HG03095 (cell line): ENCODE data around the gene CTXN3.
"Not testable (repeated sequence)": the region's sequence is repeated elsewhere in the genome, so short reads cannot be mapped to it uniquely, and the experiment has no call there.

ENCODE experiments used
- ATAC-seq: cut with Tn5 transposase; IDR thresholded peaks from one replicate; pipeline ENCODE4 v1.9.1; 2021; ENCODE audit warnings: moderate library complexity; ENCODE audit not compliant: unreplicated experiment

The CTXN3 gene

DNA sequence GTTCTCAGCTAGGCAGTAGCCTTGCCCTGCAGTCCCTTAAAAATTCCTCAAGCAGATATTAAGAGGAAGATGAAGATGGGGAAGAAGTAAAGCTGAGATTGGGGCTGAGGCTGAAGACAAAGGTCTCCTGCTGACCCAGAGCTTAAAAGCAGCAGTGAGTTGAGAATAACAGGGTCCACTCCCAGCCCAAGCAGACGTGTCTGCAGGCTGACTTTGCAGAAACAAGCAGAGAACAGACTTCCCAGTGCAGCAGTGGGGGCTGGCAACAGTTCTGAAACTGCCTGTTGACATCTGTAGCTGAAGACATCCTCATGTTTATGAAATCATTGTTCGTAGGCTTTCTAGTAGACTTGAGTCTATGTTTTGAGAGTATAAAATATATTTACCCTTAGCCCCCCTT is 1.1 kb downstream of the CTXN3 start:
- ATAC-seq, result no peak

DNA sequence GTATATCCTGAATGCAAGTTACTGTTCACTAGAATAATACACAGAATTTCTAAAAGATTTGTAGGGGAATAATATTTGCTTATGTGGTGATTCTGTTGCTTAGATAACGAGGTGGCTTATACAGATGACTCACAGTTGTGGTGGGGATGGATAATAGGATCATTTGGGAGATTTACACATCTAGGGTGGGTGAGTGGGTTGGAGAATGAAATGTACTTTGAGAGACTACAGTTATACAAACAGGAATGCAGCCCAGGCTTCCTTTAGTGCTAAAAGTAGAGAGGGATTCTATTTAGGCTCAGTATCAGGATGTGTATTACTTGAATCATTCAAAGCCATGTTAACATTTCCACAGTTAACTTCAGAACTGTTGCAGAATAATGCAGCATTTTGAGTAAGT is 1.8 kb downstream of the CTXN3 start:
- no peak for ATAC-seq

DNA sequence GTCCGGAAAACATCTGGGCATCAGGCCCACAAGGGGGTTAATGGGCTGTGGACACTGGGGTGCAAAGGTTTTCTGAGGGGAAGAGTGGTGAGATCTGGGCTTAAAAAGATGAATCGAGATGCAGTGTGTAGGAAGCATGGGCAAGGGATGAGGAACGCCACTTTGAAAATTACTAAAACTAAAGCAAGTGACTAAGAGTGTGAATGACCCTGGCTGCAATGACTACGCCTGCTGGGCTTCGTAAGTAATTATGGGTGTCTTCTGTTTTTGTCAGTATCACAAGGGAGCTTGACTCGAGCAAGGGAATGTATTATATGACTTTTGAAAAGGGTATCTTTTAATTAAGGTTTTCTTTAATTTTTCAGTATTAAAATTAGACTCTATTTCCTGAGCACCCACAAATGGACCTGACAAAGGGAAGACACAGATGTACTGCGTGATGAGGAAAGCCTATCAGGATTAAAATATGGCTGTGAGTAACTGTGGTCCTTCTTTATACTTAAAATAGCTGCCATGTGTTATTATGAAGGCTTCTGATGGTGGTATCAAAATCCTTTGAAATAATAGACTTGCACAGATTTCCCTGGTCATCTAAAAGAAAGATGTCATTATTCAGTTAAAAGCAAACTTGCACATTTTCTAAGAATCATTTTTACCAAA is 4.2 kb downstream of the CTXN3 start:
- ATAC-seq, result no peak

DNA sequence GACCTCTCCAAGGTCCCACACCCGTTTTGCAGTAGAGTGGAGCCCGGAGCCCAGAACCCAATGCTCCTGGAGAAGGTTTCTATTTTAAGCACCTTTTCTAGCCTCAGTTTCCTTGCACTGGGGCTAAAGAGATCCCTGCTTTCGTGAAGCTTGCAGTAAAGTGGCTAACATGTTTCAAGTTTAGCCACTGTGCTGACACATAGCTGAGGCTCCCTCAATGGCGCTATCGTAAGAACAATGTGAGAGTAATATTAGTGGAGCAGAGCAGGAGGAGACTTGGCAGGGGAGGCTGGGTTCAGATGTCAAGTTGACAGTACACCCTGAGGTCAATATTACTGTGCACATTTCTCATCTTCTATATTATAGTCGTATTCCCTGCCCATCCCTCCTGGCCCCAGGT is 7.9 kb downstream of the CTXN3 start:
- ATAC-seq, result no peak

DNA sequence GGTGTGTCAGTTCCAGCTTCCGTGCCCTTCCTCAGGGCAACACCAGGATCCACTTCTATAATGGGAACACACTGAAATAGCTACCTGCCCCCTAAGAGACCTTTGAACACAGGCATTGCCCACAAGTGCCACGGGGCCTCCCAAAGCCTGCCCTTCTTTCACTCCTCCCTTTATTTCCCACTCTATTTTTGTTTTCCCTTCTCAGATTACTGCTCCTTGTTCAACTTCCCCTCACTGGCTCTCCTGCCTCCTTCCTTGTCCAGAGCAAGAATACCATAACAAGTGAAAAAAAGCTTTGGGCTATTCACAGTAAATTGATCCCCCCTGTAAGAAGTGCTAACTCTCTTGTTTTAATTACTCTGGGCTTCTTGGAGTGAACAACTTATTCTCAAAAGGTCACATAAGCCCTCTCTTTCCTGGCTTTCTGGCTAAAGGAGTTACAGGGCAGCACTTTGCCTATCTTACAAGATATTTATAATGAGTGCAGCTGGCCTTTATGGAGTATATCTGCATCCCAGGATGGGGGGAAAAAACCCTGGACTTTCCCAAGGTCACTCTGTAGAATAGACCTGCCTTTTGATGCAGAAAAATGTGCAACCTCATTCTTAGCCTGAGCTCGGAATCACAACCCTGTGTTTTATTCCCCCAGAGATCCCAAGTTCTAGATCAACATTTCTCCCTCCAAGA is 11.3 kb downstream of the CTXN3 start:
- ATAC-seq, result no peak

DNA sequence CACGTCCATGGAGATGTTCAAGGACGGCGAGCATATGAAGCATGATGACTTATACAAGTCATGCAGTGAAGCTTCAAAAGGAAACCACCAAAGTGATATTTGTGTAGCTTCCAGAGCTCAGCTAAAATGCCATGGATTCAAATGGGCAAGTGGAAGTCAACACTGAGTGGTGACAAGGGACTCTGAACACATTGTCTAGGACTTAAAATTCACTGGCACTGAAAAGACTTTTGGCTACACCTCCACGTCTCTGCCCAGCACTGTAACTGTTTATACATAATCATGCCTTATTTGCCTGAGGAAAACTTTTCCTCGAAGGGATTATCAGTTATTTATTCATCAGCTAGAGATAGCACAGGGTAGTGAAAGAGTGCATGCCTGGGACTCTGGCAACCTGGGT is 15.2 kb downstream of the CTXN3 start:
- ATAC-seq, result no peak

DNA sequence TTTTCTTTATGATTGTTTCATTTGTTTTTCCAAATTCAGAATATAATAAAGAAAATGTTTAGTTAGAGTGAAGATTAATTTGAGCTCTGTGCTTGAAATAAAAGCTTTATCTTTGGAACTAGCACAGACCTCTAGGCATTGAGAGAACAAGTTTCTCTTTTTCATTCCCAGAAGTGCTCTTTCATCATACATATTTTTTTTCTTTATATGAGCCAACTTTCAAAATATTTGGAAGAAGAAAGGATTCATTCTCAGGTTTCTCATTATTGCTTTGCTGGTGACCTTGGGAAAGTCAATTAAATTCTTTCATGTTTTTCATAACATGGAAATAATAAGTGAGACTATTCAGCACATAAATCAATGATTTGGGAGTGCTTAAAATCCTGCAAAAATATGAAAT is 16.8 kb downstream of the CTXN3 start:
- ATAC-seq, result no peak

DNA sequence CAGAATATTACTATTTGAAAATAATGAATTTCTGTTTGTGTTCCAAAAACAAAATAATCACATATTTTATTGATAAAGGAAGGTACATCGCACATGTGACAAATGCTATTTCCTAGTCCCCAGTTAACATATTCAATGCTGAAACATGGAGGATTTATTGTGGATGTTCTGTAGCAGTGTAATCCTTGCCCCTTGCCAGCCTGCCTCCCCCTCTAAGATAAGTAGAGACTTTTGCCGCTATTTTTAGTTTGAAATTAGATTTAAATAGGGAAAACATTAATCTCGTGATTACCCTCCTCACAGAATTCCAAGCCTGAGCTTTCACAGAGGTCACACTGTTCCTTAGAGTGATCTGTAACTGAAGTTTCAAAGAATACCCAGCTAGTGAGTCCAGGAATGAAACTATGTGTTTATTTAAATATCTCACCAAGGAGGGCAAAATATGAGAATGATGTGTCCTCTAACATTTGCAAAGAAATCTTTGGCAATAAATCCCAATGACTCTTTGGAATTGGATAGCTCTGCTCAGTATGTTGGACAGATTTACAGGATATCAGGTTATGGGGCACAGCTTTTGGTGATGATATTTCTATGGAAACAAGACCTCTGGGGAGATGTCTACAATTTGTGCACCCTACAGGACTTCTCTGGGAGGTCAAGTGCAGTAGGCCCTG is 17.3 kb downstream of the CTXN3 start:
- no peak for ATAC-seq

DNA sequence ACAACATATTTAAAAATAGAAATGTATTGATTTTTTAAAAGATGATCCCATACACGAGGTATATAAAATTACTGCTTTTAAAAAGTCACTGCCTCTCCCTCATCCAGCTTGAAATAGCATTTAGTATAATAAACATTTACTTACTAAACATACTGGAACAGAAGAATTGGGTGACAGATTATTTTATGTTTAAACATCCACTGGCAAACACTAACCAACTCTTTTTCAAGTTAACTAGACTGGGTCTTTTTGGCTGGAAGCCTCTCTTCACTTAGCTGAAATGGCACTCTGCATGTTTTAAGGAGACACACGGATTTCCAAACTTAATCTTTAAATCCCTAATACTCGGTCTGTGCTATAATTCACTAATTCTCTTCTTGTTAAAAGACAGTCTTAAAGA is 19.0 kb downstream of the CTXN3 start:
- ATAC-seq, result no peak

DNA sequence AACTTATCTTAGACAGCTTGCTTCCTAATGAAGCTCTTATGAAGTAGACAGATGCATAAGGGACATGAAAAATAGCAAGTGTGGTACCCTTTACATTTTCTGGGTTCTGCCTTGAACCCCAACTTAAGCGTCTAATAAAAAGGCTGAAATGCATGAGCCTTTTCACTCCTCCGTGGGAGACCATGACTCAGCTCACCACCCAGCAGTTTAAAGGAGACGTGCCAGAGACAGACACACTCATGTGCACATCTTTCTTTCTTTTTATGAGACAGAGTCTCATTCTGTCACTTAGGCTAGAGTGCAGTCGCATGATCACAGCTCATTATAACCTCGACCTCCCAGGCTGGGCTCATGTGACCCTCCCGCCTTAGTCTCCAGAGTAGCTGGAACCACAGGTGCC is 22.3 kb downstream of the CTXN3 start:
- ATAC-seq, result no peak

DNA sequence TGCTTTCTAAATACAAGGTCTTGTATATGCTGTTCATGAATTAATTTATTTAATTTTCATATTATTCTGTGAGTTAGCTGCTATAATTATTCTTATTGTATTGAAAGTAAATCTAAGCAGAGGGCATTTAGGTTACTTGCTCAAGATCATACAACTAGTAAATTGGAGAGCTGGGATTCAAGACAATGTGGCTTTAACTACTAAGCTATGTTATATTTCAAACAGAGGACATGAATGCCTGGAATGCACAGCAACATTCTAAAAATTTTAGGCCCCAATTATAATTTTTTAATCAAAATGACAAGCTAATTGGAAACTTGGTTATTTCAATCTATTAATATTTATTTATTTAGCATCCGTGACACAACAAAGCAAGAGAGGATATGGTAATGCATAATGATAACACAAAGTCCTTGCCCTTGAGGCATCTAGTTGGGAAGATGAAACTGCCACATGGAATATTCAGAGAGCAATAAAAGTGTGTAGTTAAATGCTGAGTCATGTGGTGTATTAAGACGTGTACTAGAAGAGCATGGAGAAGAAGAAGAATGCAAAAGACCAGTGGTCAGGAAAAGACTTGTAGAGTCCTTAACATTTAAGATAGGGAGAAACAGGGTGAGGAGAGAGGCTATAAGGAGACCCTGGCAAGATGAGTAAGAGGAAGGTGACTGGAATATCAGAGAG is 24.4 kb downstream of the CTXN3 start:
- no peak for ATAC-seq

DNA sequence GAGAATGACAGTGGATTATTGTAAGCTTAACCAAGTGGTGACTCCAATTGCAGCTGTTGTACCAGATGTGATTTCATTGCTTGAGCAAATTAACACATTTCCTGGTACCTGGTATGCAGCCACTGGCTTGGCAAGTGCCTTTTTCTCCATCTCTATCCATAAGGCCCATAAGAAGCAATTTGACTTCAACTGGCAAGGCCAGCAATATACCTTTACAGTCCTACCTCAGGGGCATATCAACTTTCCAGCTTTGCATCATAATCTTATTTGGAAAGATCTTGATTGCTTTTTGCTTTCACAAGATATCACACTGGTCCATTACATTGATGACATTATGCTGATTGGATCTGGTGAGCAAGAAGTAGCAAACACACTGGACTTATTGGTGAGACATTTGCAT is 28.1 kb downstream of the CTXN3 start:
- not testable (repeated sequence) for ATAC-seq

DNA sequence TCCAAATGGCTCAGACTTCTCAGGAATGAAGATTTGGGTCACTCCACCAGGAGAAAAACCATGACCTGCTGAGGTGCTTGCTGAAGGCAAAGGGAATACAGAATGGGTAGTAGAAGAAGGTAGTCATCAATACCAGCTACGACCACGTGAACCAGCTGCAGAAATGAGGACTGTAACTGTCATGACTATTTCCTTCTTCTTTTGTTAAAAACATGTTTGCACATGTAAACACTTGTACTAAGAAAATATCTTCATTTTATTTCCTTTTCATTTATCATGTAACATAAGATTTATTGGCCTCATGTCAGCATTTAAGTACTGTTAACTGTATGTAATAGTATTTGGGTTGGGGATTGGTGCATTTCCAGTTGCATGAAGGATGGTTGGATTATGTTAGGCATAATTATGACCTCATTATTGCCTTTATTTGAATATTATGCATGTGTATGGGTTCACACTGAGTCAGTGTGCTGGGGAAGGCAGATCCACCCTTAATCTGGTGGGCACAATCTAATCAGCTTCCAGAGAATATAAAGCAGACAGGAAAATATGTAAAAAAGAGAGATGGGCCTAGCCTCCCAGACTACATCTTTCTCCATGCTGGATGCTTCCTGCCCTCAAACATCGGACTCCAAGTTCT is 30.9 kb downstream of the CTXN3 start:
- ATAC-seq, result not testable (repeated sequence)

DNA sequence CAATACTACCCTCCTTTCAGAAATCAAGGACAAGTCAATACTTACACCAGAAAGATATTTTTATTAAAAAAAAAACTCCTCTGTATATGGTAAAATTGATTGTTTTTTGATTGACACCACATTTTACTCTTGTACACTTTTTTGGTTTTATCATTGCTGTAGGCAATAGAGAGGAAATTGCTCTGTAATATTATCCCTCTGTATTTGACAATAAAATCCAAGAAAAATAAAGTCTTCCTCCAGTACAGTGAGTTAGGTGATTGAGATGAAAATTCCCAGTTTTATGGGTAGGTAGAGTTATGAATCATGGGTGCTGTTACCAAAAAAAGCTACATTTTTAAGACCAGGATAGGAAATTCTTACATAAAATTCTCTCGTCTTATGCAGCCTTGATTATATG is 31.7 kb downstream of the CTXN3 start:
- no peak for ATAC-seq

DNA sequence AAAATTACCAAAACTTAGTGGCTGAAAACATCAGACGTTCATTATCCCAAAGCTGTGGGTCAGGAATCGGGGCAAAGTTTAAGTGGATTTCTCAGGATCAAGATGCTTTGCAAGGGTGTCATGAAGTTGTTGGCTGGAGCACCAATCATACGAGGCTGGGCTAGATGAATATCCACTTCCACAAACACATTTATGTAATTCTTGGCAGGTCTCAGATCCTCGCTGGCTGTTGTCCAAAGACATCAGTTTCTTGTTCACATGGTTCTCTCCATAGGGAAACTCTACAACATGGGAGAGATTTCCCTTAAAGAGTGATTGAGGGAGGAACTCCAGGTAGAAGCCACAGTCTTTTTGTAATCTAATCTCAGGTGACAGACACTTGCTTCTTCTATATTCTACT is 34.1 kb downstream of the CTXN3 start:
- no peak for ATAC-seq

DNA sequence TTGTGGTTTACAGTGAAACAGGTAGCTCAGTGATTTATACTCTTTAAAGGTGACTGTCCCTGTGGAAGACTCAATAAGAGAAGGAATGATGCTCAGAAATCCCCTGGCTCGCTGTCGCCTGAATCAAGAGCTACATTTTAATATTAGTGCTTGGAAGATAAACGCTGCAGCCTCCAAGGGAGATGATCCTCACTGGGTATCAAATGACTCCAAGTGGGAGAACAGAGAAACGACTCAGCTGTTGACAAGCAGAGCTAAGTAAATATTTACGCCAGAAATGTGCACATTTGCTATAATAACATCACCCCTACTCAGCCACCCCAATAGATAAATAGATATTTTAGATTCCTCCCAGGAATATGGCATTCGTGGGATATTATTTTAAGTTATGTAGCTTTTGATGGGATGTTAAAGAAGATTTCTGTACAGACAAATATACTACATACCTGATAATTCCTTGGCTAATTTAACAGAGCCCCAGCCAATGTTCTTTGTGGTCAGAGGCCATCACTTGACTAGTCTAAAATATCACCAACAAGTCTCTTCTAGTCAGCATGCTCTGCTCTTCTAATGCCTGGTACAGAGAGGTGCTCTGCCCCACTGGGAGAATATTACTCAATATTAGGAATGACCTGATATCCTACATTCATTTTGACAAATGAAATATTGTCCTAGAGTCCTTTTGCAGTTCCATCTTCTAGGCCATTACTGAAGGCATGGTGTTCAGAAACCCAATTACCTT is 36.0 kb downstream of the CTXN3 start:
- no peak for ATAC-seq

DNA sequence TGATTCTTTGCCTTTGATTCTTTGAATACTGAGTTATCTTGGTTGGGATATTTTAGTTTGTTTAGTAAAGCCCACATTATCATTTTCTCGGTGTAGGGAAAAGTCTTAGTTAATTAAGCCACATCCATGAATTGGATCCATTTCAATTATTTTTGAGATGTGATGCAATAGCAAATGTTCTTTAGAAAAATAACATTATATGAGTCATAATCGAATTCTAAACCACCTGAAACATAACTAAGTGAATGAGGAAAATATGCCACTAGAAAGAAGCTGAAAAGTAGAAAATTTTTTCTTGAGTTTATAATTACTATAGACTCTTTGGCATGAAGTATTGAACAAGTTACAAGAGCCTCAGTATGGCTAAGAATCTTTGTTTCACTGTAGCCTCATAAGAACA is 36.8 kb downstream of the CTXN3 start:
- ATAC-seq, result no peak

DNA sequence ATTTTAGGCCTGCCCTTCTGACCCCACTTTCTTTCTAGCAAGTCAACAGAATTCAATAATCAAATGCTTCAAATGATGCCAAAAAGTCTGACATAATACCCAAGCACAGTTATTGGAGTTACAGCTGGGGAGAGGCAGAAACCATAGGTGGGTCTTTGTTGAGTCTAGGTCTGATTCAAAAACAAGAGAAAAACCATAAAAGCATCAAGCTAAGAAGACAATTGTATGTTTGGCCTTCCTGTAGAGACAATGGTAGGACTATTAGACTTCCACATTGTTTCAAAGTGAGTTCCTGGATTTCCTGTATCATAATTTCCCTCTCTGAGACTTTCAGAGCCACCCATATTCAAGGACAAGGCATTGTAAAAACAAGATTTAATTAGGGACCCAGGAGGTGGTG is 37.5 kb downstream of the CTXN3 start:
- no peak for ATAC-seq

DNA sequence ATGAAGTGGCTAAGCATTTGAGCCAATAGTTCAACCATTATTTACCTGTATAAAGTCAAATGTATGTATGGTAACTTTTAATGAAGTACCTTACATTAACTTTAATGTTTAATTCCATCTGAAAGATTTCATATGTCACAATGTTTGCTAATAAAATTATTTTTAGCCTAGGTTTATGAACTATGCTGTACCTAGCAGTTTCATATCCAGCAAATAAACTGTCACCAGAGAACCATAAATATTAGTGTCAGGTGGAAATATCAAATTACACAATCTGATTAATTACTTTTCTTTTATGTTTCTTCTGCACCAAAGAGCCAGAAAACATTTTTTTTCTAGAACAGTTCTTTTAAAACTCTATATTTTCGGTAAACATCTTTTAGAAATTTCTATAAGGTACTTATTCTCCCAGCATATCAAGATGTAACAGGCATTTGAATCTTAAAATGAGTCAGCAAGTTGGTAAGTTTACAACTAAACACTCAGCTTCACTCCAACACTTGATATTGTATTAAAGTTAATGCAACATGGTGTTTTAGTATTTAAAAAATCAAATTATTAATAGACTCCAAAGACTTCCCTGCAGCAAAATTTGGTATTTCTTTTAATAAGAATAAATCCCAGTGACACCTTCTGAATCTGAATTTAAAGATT is 45.8 kb downstream of the CTXN3 start:
- no peak for ATAC-seq

DNA sequence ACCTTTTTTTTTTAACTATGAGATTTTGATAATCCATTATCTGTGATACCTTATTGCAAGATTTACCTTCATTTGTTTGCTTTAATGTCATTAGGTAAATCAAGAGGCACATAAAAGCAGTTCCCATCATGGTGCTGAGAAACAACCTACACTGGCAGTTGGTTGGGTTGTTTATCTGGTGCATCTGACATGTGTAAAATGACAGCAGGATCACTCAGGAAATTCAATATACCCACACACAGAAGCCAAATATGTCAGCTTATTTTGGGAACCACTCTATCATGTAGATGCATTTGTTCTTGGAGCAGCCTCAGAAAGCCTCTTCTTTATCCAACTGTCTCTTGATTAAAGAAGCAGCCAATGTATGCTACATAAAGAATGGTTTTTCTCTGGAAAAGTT is 46.5 kb downstream of the CTXN3 start:
- no peak for ATAC-seq
